GM12865 (cell line): Measurements from ENCODE around the gene LHFPL2.
A peak's percentile ranks its signal among the peaks of the same experiment; 100 is the strongest.

ENCODE experiments used
- DNase-seq: peaks from one replicate; pipeline ENCODE4 v3.0.0; 2010; ENCODE audit warnings: low read depth
- H3K4me3 ChIP-seq: 2 replicates; pipeline ENCODE4 v1.5.1; 2011; ENCODE audit warnings: mild to moderate bottlenecking, low read depth, low read length, control low read depth
- CTCF ChIP-seq: IDR thresholded peaks from 2 replicates; pipeline ENCODE4 v1.5.1; 2011; ENCODE audit warnings: low read length, control low read depth, low read depth, inconsistent platforms; ENCODE audit not compliant: insufficient read depth; ENCODE audit errors: missing control alignments

The LHFPL2 gene

GRCh38 chr5:78513441-78513840 is 135.1 kb downstream of the LHFPL2 start:
- DNase-seq = no peak
- no peak for TF ChIP-seq CTCF
- no peak overlapping the region for H3K4me3 ChIP-seq

GRCh38 chr5:78512435-78512834 is 136.1 kb downstream of the LHFPL2 start:
- no peak overlapping the region for H3K4me3 ChIP-seq
- DNase-seq = no peak
- no peak for TF ChIP-seq CTCF

- no peak for TF ChIP-seq CTCF
These were observed 137.3 kb downstream of the LHFPL2 start for GRCh38 chr5:78511121-78511906.

GRCh38 chr5:78509884-78510769 is 138.4 kb downstream of the LHFPL2 start:
- peak overlapping the region; percentile 43 for H3K4me3 ChIP-seq
- TF ChIP-seq CTCF = peak; percentile 1
- peak; percentile 70 for DNase-seq

More at GRCh38 chr5:78511121-78511906, 137.3 kb downstream of the LHFPL2 start:
- DNase-seq = no peak
- no peak overlapping the region for H3K4me3 ChIP-seq

GRCh38 chr5:78509145-78509865 is 139.3 kb downstream of the LHFPL2 start:
- TF ChIP-seq CTCF = no peak
- DNase-seq = no peak
- no peak overlapping the region for H3K4me3 ChIP-seq

- DNase-seq = no peak
- TF ChIP-seq CTCF = no peak
- no peak overlapping the region for H3K4me3 ChIP-seq
These were observed 140.3 kb downstream of the LHFPL2 start for GRCh38 chr5:78508186-78508765.
